Measurements from ENCODE around the gene TRIM56.

TRIM56 gene

DNA sequence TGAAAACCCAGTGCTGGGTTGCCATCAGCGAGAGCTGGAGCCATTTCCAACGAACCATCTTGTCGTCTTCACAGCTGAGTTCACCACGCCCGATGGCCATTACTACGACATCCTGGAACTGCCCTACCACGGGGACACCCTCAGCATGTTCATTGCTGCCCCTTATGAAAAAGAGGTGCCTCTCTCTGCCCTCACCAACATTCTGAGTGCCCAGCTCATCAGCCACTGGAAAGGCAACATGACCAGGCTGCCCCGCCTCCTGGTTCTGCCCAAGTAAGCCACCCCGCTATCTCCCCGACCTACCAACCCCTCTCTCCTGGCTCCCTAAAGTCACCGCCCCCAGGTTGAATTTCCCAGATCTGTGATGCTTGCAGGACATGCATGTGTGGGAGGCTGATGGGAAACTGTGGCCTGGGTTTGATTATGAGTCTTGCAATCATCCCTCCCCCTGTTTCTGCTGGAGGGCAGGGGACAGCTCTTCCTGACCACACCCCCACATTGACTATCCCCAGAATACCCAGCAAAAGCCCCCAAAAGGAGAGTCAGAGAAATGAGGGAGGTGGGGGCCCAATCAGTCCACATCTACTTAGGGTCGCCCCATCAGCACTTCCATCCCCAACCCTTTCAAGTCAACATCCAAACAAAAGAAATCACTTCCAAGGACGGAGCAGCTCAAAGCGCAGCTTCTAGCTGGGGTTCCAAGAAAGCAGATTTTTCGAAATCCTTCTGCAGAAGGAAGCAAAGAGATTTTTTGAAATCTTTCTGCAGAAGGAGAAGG is 48.5 kb downstream of the TRIM56 start:
- Histone ChIP-seq H3K27ac (replicated peaks) (no peak overlapping the region), H3K27me3 (ENCODE audit: insufficient read depth, poor library complexity, severe bottlenecking) (no peaks in the 10 kb centered on the region), H3K4me3 (replicated peaks; ENCODE audit: insufficient read depth, low read length) (no peak overlapping the region)
- TF ChIP-seq, protein P1, sequence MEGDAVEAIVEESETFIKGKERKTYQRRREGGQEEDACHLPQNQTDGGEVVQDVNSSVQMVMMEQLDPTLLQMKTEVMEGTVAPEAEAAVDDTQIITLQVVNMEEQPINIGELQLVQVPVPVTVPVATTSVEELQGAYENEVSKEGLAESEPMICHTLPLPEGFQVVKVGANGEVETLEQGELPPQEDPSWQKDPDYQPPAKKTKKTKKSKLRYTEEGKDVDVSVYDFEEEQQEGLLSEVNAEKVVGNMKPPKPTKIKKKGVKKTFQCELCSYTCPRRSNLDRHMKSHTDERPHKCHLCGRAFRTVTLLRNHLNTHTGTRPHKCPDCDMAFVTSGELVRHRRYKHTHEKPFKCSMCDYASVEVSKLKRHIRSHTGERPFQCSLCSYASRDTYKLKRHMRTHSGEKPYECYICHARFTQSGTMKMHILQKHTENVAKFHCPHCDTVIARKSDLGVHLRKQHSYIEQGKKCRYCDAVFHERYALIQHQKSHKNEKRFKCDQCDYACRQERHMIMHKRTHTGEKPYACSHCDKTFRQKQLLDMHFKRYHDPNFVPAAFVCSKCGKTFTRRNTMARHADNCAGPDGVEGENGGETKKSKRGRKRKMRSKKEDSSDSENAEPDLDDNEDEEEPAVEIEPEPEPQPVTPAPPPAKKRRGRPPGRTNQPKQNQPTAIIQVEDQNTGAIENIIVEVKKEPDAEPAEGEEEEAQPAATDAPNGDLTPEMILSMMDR (IDR thresholded peaks at IDR 0.05; ENCODE audit: insufficient read depth, low read length): no peak
- no peak for TF ChIP-seq SPI1 (IDR thresholded peaks at IDR 0.05; ENCODE audit: borderline replicate concordance, low read depth)
- TF ChIP-seq, protein P2, sequence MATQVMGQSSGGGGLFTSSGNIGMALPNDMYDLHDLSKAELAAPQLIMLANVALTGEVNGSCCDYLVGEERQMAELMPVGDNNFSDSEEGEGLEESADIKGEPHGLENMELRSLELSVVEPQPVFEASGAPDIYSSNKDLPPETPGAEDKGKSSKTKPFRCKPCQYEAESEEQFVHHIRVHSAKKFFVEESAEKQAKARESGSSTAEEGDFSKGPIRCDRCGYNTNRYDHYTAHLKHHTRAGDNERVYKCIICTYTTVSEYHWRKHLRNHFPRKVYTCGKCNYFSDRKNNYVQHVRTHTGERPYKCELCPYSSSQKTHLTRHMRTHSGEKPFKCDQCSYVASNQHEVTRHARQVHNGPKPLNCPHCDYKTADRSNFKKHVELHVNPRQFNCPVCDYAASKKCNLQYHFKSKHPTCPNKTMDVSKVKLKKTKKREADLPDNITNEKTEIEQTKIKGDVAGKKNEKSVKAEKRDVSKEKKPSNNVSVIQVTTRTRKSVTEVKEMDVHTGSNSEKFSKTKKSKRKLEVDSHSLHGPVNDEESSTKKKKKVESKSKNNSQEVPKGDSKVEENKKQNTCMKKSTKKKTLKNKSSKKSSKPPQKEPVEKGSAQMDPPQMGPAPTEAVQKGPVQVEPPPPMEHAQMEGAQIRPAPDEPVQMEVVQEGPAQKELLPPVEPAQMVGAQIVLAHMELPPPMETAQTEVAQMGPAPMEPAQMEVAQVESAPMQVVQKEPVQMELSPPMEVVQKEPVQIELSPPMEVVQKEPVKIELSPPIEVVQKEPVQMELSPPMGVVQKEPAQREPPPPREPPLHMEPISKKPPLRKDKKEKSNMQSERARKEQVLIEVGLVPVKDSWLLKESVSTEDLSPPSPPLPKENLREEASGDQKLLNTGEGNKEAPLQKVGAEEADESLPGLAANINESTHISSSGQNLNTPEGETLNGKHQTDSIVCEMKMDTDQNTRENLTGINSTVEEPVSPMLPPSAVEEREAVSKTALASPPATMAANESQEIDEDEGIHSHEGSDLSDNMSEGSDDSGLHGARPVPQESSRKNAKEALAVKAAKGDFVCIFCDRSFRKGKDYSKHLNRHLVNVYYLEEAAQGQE (IDR thresholded peaks at IDR 0.05; ENCODE audit: insufficient replicate concordance, low read depth): no peak
- no peak for TF ChIP-seq POLR2AphosphoS5 (IDR thresholded peaks at IDR 0.05; ENCODE audit: low read depth)
- TF ChIP-seq GABPA (IDR thresholded peaks at IDR 0.05; ENCODE audit: low read depth): no peak
- no peak for DNase-seq (ENCODE audit: low read depth in 1 of 2, low spot score in 1 of 2)

GRCh38 chr7:101134399-101134980 is 49.2 kb downstream of the TRIM56 start:
- Histone ChIP-seq H3K4me3 (replicated peaks; ENCODE audit: insufficient read depth, low read length) (no peak overlapping the region), H3K27ac (replicated peaks) (no peak overlapping the region), H3K27me3 (ENCODE audit: insufficient read depth, poor library complexity, severe bottlenecking) (no peaks in the 10 kb centered on the region)
- no peak for DNase-seq (ENCODE audit: low read depth in 1 of 2, low spot score in 1 of 2)
- TF ChIP-seq SPI1 (IDR thresholded peaks at IDR 0.05; ENCODE audit: borderline replicate concordance, low read depth) (peak; percentile 86), GABPA (IDR thresholded peaks at IDR 0.05; ENCODE audit: low read depth) (no peak)

GRCh38 chr7:101137651-101138212 is 52.5 kb downstream of the TRIM56 start:
- TF ChIP-seq POLR2AphosphoS5 (IDR thresholded peaks at IDR 0.05; ENCODE audit: low read depth) (no peak), SPI1 (IDR thresholded peaks at IDR 0.05; ENCODE audit: borderline replicate concordance, low read depth) (no peak), GABPA (IDR thresholded peaks at IDR 0.05; ENCODE audit: low read depth) (no peak)
- TF ChIP-seq, protein P2 (IDR thresholded peaks at IDR 0.05; ENCODE audit: insufficient replicate concordance, low read depth): no peak
- TF ChIP-seq, protein P1 (IDR thresholded peaks at IDR 0.05; ENCODE audit: insufficient read depth, low read length): no peak

GRCh38 chr7:101138213-101138870 is 53.1 kb downstream of the TRIM56 start:
- H3K4me3 ChIP-seq (replicated peaks; ENCODE audit: insufficient read depth, low read length): 0 out of 2 replicates have a peak overlapping the region, but pooled peaks have one; percentile 12
- peak overlapping the region; percentile 39 for H3K27ac ChIP-seq (replicated peaks)
- DNase-seq (ENCODE audit: low read depth in 1 of 2, low spot score in 1 of 2): peak; percentile 88 to 93
- no peaks in the 10 kb centered on the region for H3K27me3 ChIP-seq (ENCODE audit: insufficient read depth, poor library complexity, severe bottlenecking)
- TF ChIP-seq GABPA (IDR thresholded peaks at IDR 0.05; ENCODE audit: low read depth): no peak
- TF ChIP-seq, protein P2 (IDR thresholded peaks at IDR 0.05; ENCODE audit: insufficient replicate concordance, low read depth): no peak
- peak; percentile 42; the same call in 1 of the 2 replicates for TF ChIP-seq POLR2AphosphoS5 (IDR thresholded peaks at IDR 0.05; ENCODE audit: low read depth)
- no peak for TF ChIP-seq SPI1 (IDR thresholded peaks at IDR 0.05; ENCODE audit: borderline replicate concordance, low read depth)
- TF ChIP-seq, protein P1 (IDR thresholded peaks at IDR 0.05; ENCODE audit: insufficient read depth, low read length): peak; percentile 13

More at GRCh38 chr7:101137651-101138212, 52.5 kb downstream of the TRIM56 start:
- H3K27me3 ChIP-seq (ENCODE audit: insufficient read depth, poor library complexity, severe bottlenecking): no peaks in the 10 kb centered on the region
- H3K27ac ChIP-seq (replicated peaks): peak overlapping the region; percentile 39
- DNase-seq (ENCODE audit: low read depth in 1 of 2, low spot score in 1 of 2): no peak
- no peak overlapping the region for H3K4me3 ChIP-seq (replicated peaks; ENCODE audit: insufficient read depth, low read length)

Measured in HL-60 (cell line).